Gastrocnemius medialis (tissue), 4 donors: ENCODE measurements around the gene ACAD10. TPM values are rescaled to one million over a fixed set of nuclear protein-coding genes. Genes with fewer than 3 reads are reported as not detected.

Source experiments
- ATAC-seq, 2 donors: fragments of 150-250 bp; one replicate each; pipeline ENCODE4 v1.9.1; 2016
- DNase-seq, 2 donors: peaks; one replicate each; pipeline ENCODE4 v3.0.0-alpha.2; 2019
- H3K27ac ChIP-seq, 4 donors: fragments of 200-600 bp; sonication (generic); 1 replicate in 1 of 4; 2 replicates in 3 of 4; pipeline ENCODE4 v1.5.1; 2016 to 2018; ENCODE audit warnings: mild to moderate bottlenecking in 2 of 4, moderate library complexity in 1 of 4
- H3K27me3 ChIP-seq, 3 donors: fragments of 200-600 bp; sonication (generic) in 2 of 3; 1 replicate in 1 of 3; 2 replicates in 2 of 3; pipeline versions ENCODE4 v1.5.1 to v1.6.0; 2016 to 2019; ENCODE audit warnings: mild to moderate bottlenecking in 1 of 3, moderate library complexity in 1 of 3
- H3K36me3 ChIP-seq, 2 donors: fragments of 200-600 bp; sonication (generic) in 1 of 2; one replicate each; pipeline ENCODE4 v1.5.1; 2017 to 2018
- H3K4me1 ChIP-seq, 2 donors: fragments of 200-600 bp; sonication (generic) in 1 of 2; one replicate each; pipeline ENCODE4 v1.5.1; 2016 to 2017; ENCODE audit warnings: mild to moderate bottlenecking in 2 of 2
- H3K4me3 ChIP-seq, 4 donors: fragments of 200-600 bp; sonication (generic) in 3 of 4; 1 replicate in 1 of 4; 2 replicates in 3 of 4; pipeline ENCODE4 v1.5.1; 2016 to 2019; ENCODE audit warnings: mild to moderate bottlenecking in 2 of 4
- H3K9me3 ChIP-seq, 3 donors: fragments of 200-600 bp; sonication (generic) in 2 of 3; 1 replicate in 1 of 3; 2 replicates in 2 of 3; pipeline ENCODE4 v1.5.1; 2016 to 2019
- CTCF ChIP-seq, 5 experiments: fragments of 450-650 bp in 3 of 5; fragments of 200-600 bp in 2 of 5; sonication (generic) in 2 of 5; IDR thresholded peaks in 4 of 5; conservative IDR thresholded peaks in 1 of 5; 1 replicate in 4 of 5; 2 replicates in 1 of 5; pipeline ENCODE4 v1.5.1; 2016 to 2019; ENCODE audit warnings: antibody characterized with exemption in 5 of 5, mild to moderate bottlenecking in 3 of 5, moderate library complexity in 3 of 5
- POLR2A ChIP-seq, 2 donors: fragments of 450-650 bp; IDR thresholded peaks; one replicate each; pipeline ENCODE4 v1.6.1; 2017; ENCODE audit warnings: antibody characterized with exemption in 2 of 2, mild to moderate bottlenecking in 2 of 2, moderate library complexity in 2 of 2
- in situ Hi-C, 4 donors: fragments of 200-750 bp; cut with MboI; loops; one replicate each; pipeline versions ENCODE4 v1.15.0 to v1.8.0; 2017; ENCODE audit warnings: low sequenced_read_pairs in 4 of 4
- intact Hi-C: fragments of 100-400 bp; cut with DNase I; formaldehyde crosslinking; loops from one replicate; pipeline ENCODE4 v1.15.1; 2023; ENCODE audit warnings: low total_unique reads
- total RNA-seq, 4 donors: library from RNA; depleted of rRNA; stranded (reverse); fragments of >200 nt; gene quantifications; one replicate each; pipeline versions ENCODE4 v1.1.0 to v1.2.3, GENCODE V29; 2016

ACAD10 gene
- 10 to 100 TPM in 3 of 4 donors, 1 to 10 TPM in 1; 8.3 to 12.6 (median 11.7) TPM for total RNA-seq

GRCh38 chr12:111685811-111686573 is at the start of gene ACAD10, which contains the start of gene BRAP:
ACAD10 (plus strand) TSS chr12:111686053; CDS start chr12:111692710, 6,657 bp downstream.
BRAP (minus strand) TSS chr12:111685956; CDS start chr12:111685792, 164 bp downstream.
- peaks cover 26% of the 10 kb centered on the region in 2 donors for H3K4me1 ChIP-seq
- no peaks in the 10 kb centered on the region for H3K27me3 ChIP-seq
- H3K36me3 ChIP-seq, result peaks cover 0 to 20% of the 10 kb centered on the region in 2 donors
- H3K4me3 ChIP-seq, result peak within 1 kb of the TSS; percentile 75 to 91 (median 82)
- DNase-seq (peak; percentile 85 to 94), ATAC-seq (peak; percentile 96 to 98)
- in situ Hi-C loops, result loop anchor here in 1 of 4 donors (25.0 kb wide), 1 partner anchor 299 kb away; no protein-coding TSS in a partner anchor
- intact Hi-C loops, result loop anchor here (5.0 kb wide), 2 partner anchors 89 to 279 kb away; partner anchors contain the start of genes ATXN2 and SH2B3
- H3K27ac ChIP-seq, result peak within 1 kb of the TSS; percentile 82 to 95 (median 88)
- TF ChIP-seq CTCF (IDR thresholded peaks at IDR 0.05 in 4 of 5, conservative IDR thresholded peaks at IDR 0.05 in 1 of 5) (no peak), POLR2A (IDR thresholded peaks at IDR 0.05) (peak; percentile 74 to 87)
- no peaks in the 10 kb centered on the region for H3K9me3 ChIP-seq

GRCh38 chr12:111636209-111636945 is 49.5 kb upstream of the ACAD10 start:
- ATAC-seq, result peak in 1 of 2 donors; percentile 53
- DNase-seq, result peak; percentile 6 to 38
- in situ Hi-C loops (no loop called here), intact Hi-C loops (no loop called here)
- no peaks in the 10 kb centered on the region for H3K9me3 ChIP-seq
- no peaks in the 10 kb centered on the region for H3K36me3 ChIP-seq
- peak overlapping the region; percentile 35 to 61 (median 55) for H3K27ac ChIP-seq
- H3K27me3 ChIP-seq, result no peaks in the 10 kb centered on the region
- H3K4me3 ChIP-seq, result peak overlapping the region in 3 of 4 donors; percentile 20 to 35 (median 26)
- no peak for TF ChIP-seq CTCF (IDR thresholded peaks at IDR 0.05 in 4 of 5, conservative IDR thresholded peaks at IDR 0.05 in 1 of 5)
- TF ChIP-seq POLR2A (IDR thresholded peaks at IDR 0.05), result no peak
- H3K4me1 ChIP-seq, result peaks cover 9 to 11% of the 10 kb centered on the region in 2 donors

GRCh38 chr12:111638556-111638955 is 47.3 kb upstream of the ACAD10 start:
- no peak for ATAC-seq
- intact Hi-C loops (no loop called here), in situ Hi-C loops (no loop called here)
- H3K4me1 ChIP-seq, result peaks cover 9 to 11% of the 10 kb centered on the region in 2 donors
- DNase-seq, result no peak
- H3K9me3 ChIP-seq, result no peaks in the 10 kb centered on the region
- TF ChIP-seq POLR2A (IDR thresholded peaks at IDR 0.05) (no peak), CTCF (IDR thresholded peaks at IDR 0.05 in 4 of 5, conservative IDR thresholded peaks at IDR 0.05 in 1 of 5) (no peak)
- peaks cover 0 to 12% of the 10 kb centered on the region in 2 donors for H3K36me3 ChIP-seq
- no peaks in the 10 kb centered on the region for H3K27me3 ChIP-seq
- H3K27ac ChIP-seq, result no peak overlapping the region
- H3K4me3 ChIP-seq, result no peak overlapping the region

- Histone ChIP-seq H3K27ac (no peak overlapping the region), H3K36me3 (peaks cover 0 to 31% of the 10 kb centered on the region in 2 donors), H3K4me1 (peaks cover 9 to 11% of the 10 kb centered on the region in 2 donors), H3K27me3 (no peaks in the 10 kb centered on the region), H3K9me3 (no peaks in the 10 kb centered on the region), H3K4me3 (no peak overlapping the region)
- in situ Hi-C loops, result no loop called here
- intact Hi-C loops, result no loop called here
- TF ChIP-seq POLR2A (IDR thresholded peaks at IDR 0.05) (no peak), CTCF (IDR thresholded peaks at IDR 0.05 in 4 of 5, conservative IDR thresholded peaks at IDR 0.05 in 1 of 5) (no peak)
- DNase-seq (no peak), ATAC-seq (no peak)
Measured at GRCh38 chr12:111640506-111640905, 45.3 kb upstream of the ACAD10 start.
